WI38 (cell line): ENCODE measurements around the gene MBD3L2.
A peak's percentile ranks its signal among the peaks of the same experiment; 100 is the strongest.
"Not testable (repeated sequence)": the region's sequence is repeated elsewhere in the genome, so short reads cannot be mapped to it uniquely, and the experiment has no call there.

ENCODE experiments used
- H3K4me3 ChIP-seq: 2 replicates; pipeline ENCODE4 v1.5.1; 2011; ENCODE audit warnings: low read depth, mild to moderate bottlenecking, control low read depth, low read length
- TF ChIP-seq, protein P1 (sequence below): IDR thresholded peaks from 2 replicates; pipeline ENCODE4 v1.5.1; 2012; ENCODE audit warnings: low read depth, mild to moderate bottlenecking, control low read depth, low read length

Gene MBD3L2

GRCh38 chr19:7063339-7063738 lies 14.2 kb downstream of the MBD3L2 start:
- H3K4me3 ChIP-seq = no peak overlapping the region

GRCh38 chr19:7063764-7064418 lies 14.8 kb downstream of the MBD3L2 start:
- no peak overlapping the region for H3K4me3 ChIP-seq
- TF ChIP-seq, protein P1, sequence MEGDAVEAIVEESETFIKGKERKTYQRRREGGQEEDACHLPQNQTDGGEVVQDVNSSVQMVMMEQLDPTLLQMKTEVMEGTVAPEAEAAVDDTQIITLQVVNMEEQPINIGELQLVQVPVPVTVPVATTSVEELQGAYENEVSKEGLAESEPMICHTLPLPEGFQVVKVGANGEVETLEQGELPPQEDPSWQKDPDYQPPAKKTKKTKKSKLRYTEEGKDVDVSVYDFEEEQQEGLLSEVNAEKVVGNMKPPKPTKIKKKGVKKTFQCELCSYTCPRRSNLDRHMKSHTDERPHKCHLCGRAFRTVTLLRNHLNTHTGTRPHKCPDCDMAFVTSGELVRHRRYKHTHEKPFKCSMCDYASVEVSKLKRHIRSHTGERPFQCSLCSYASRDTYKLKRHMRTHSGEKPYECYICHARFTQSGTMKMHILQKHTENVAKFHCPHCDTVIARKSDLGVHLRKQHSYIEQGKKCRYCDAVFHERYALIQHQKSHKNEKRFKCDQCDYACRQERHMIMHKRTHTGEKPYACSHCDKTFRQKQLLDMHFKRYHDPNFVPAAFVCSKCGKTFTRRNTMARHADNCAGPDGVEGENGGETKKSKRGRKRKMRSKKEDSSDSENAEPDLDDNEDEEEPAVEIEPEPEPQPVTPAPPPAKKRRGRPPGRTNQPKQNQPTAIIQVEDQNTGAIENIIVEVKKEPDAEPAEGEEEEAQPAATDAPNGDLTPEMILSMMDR = no peak

More at GRCh38 chr19:7063339-7063738, 14.2 kb downstream of the MBD3L2 start:
- TF ChIP-seq, protein P1 = no peak

DNA sequence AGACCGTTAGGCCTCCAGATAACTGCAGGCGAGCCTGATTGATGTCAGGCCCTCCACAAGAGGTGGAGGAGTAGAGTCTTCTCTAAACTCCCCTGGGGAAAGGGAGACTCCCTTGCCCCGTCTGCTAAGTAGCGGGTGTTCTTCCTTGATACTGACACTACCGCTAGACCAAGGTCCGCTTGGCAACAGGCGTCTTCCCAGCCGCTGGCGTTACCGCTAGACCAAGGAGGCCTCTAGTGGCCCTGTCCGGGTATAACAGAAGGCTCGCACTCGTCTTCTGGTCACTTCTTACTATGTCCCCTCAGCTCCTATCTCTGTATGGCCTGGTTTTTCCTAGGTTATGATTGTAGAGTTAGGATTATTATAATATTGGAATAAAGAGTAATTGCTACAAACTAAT lies 18.0 kb downstream of the MBD3L2 start:
- TF ChIP-seq, protein P1 = 0 out of 2 replicates have a peak, but pooled peaks have one; percentile 8

DNA sequence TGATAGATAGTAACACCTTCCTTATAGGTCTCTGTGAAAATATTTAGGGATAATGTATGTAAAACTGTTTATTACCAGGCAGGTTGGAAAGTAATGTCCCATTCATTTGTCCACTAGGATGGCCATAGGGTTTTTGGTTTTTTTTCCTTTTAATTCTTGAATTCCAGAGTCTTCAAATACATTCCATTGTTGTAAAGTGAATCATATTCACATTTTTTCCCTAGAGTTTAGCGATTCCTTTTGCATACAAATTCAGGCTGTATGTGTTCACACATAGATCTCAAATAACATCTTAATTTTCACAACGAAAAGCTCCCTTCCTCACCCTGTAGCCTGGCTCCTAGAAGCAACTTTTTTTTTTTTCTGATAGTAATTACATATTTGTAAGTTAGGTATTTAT lies 18.6 kb downstream of the MBD3L2 start:
- H3K4me3 ChIP-seq = no peak overlapping the region
- TF ChIP-seq, protein P1 = no peak

More for the DNA sequence above, 18.0 kb downstream of the MBD3L2 start:
- H3K4me3 ChIP-seq = not testable (repeated sequence)

GRCh38 chr19:7068599-7068998 lies 19.5 kb downstream of the MBD3L2 start:
- TF ChIP-seq, protein P1 = no peak
- H3K4me3 ChIP-seq = no peak overlapping the region

DNA sequence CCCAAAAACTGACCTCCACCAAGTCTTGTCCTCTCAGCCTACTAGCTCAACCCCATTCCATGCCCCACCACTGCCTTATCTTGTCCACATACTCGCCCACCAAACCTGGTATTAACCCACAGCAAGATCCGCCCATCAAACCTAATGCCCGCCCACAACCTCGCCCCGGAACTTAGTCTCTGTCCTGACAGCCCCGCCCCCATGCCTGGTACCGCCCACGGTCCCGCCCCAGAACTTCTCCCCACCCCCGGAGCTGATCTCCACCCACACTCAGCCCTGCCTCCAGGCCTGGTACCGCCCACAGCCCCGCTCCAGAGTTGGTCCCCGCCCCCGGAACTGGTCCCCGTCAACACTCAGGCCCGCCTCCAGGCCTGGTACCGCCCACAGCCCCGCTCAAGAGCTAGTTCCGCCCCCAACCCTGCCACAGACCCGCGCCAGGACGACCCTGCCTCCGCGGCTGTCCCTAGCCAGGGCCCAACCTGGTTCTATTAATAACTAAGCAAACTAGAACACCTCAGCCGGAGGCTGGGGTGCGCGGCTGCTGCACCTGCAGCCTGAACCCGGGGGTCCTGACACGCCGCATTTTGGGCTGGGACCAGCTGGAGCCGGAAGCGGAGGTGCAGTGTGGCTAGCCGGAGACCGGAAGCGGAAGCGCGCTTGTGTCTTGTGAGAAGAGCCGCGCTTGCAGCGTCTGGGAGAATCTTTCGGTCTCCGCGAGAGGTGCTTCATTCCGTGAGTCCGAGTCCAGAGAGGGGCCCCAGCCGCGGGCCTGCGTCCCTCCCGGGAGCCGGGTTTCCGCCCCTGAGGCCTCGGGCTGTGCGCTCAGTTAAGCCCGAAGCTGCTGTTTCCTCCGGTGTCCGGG lies 20.2 kb downstream of the MBD3L2 start, which contains the start of gene ZNF557:
TSS of gene ZNF557 (plus strand) at position 662 of the 862 bp plus-strand sequence. CDS start 5,372 bp downstream, outside the sequence.
- H3K4me3 ChIP-seq = peak within 1 kb of the TSS; percentile 99
- TF ChIP-seq, protein P1 = no peak

- H3K4me3 ChIP-seq = peak overlapping the region; percentile 99
- TF ChIP-seq, protein P1 = no peak
Measured at GRCh38 chr19:7069904-7070226, 20.7 kb downstream of the MBD3L2 start.
